ENCODE results near the gene CCBE1.

CCBE1 gene

DNA sequence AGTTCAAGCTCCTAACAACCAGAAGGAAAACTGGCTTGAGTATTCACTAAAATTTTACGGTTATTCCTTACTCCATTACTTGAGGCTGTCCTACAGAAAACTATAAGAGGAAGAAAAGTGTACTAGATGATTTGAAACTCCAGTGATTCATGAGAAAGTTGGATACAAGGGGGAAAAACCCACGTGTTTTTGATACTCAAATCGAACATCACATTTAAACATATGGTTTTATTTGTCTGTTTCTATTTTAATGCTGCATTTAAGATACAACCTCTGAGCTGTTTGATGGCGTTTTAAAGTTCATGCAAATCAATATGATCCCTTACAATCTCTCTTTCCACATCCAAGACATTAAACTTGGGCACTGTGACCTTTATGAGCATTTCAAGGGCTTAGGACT is 213.1 kb downstream of the CCBE1 start:
- no peak for DNase-seq

DNA sequence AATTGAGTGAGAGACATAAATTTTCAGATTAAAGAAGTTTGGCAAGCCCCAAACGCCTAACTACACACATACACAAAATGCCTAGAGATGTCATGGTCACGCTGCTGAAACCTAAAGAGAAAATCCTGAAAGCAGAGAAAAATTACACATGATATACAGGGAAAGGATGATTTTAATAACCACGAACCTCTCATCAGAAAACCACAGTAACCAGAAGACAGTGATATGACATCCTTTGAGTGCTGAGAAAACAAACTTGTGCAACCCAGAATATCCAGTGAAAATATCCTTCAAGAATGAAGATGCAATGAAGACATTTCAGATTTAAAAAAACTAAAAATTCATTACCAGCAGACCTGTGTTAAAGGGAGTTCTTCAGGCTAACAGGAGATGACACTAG is 215.8 kb downstream of the CCBE1 start:
- no peak for DNase-seq

DNA sequence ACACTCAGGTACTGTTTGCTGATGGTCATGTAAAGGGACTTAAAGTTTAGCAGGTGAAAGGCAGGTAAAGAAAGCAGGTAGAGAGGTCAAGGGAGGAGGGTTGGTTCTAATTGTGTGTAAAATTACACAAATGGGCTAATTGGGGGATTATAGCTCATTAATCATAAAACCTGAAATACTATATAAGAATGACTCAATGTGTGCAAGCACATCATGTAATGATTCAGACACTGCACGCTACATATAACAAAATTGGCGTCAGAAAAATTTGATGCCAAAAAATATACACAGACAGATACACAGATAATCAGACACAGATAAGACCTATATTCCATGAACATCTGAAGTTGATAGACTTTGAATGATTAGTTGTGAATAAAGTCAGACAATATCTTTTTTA is 217.4 kb downstream of the CCBE1 start:
- DNase-seq, result no peak

DNA sequence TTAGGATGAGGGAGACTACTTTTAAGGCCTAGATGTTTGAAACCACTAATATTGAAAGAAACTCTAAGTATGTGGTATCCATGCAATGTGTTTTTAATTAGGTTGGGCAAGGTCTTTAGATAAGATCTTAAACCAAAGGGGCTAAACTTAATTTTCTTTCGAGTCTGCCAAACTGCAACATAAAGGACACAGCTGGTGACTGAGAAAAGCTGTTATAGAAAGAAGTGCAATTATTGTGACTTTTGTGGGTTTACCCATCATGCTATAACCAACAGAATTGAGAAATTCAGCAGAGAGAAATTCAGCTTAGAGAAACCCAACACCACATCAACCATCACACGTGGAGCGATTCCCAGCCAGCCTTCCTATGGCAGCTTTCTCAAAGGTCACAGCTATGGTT is 218.6 kb downstream of the CCBE1 start:
- no peak for DNase-seq

GRCh38 chr18:59477849-59478248 is 219.4 kb downstream of the CCBE1 start:
- DNase-seq, result no peak

DNA sequence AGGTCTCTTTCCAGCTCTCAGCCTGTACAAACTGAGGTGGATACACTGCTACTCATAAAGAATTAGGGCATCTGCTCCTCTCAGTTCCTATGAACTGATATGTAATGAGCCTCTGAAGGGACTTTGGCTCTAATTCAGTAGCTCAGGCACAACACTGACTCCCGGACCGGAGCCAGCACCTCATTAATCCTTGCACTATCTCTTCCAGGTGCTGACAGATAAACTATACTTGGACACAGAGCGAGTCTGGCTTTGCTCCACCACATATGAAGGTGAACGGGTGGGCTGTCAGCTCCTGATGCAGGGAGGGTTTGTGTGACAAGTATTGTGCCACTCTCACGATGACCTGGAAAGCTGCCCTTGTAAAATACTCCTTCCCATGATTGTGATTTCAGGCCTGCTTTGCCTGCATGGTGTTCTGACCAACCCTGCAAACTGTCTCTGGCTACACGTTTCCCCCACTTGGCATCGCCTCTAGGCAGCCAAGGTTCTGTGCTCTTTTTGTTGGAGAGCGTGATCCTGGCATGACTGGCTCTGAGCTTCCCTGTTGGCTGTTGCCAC is 226.6 kb downstream of the CCBE1 start:
- no peak for DNase-seq

- no peak for DNase-seq
Measured at GRCh38 chr18:59469463-59470180, 227.6 kb downstream of the CCBE1 start.

DNA sequence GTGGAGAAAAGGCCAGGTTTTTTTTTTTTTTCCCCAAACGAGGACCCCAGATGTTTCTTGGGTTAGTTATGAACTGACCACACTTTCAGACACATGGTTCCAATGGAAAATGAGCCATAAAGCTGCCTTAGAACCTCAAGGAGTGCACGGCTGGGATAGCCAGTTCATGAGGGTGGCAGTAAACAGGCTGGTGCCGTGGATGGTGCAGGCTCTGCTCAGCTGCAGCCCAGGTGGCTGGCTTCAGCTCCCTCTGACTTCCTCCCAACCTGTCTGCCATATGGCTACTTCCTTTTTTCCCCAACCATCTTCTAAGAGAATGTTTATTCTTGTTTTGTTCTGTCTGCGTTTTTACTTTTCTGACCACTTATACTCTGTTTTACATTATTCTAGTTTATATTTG is 228.4 kb downstream of the CCBE1 start:
- no peak for DNase-seq

DNA sequence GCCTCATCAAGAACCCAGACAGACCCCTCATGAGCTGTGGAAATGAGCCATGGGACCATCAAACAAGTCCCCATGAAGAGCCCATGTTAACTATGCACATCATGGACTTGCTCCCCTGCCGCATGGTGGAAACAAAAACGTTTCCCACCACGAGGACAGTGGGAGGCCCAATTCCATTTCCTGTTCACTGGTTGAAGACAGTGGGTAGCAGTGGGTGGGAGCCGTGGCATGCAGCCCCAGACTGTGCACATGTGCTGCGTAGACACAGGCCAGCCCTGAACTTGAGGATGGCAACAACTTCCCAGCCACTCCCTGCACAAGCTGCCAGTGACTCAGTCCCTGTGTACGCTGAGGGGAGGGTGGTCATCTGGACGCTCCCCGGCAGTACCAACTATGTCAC is 229.7 kb downstream of the CCBE1 start:
- DNase-seq, result no peak

GRCh38 chr18:59466980-59467379 is 230.2 kb downstream of the CCBE1 start:
- no peak for DNase-seq

DNA sequence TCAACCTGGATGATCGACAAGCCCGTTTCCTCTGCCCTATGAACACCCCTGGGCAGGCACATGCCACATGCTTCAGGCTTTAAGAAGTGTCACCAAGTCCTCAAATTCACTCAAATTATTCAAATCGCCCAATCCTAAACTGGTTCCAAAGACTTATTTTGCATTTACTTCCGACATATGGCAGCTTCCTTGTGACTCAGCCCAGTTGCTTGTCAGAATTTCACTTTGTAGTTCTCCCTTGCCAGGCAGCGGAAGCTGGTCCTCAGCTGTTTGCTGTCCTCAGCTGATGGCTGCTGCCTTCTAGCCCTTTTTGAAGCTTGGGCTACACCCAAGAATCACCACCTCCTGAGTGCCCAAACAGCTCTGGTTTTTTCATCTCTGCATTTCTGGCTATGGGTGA is 232.7 kb downstream of the CCBE1 start:
- no peak for DNase-seq

DNA sequence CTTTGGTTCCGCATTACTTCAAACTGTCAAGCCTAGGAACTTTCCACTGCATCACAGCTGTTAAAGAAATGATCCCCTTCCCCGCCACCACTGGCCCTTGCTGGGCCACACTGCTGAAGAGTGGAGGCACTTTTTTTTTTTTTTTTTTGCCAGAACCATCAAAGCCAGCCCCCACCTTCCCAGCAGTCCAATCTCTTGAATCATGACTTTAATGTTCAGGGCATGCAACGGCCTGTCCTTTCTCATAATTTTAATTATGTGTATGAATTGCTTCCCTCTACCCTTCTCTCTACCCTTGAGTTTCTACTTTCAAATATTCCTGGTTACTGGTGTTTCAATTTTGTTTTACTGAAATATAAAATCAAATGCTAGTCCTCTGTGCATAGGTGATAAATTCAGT is 236.1 kb downstream of the CCBE1 start:
- no peak for DNase-seq

- DNase-seq, result no peak
Measured at GRCh38 chr18:59460072-59460420, 237.2 kb downstream of the CCBE1 start.

DNA sequence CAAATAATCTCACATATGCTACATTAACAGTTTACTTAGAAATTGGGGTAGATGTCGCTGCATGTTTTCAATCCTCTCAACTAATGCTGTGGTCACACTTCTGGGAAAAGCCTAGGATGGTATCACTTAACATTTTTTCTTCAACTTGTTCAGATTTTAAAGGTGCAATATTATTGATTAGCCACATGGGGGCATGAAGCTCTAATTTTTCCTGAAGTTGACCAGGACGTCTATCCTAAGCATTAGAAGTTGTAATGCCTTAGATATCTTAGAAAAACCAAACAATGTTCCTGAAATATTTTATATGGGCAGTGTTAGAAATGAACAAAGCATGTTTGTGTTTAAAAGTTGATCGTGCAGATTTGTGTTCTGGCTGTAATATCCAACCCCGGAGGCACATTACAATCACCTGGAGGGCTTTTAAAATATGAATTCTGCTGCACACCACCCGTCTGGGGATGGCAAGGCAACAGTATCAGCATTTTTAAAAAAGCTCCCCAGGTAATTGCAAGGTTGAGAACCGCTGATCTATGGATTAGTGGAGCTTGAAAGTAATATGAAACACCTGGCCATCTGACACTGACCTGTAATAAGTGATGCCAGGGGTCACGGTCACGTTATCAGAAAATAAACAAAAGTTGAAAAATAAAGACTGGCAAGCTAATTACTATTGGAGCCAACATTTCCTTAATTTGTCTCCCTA is 237.7 kb downstream of the CCBE1 start:
- DNase-seq, result peak in 1 of 2 donors; percentile 2

DNA sequence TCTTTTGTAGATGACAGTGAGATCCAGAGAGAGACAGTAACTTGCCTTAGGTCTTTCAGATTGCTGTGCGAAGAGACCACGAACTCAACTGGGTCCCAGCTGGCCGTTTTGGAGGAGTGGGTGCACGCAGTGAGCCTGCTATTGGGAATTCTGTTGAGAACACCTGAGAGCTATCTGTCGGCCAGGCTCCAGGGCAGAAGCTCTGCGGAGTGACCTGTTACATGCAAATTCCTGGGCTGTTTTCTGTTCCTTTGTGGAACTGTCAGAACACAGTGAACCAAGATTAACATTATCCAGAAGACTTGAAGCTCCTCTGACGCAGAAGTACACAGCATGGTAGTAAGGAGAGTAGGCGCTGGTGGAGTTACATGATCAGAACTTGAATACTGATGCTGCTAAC is 238.6 kb downstream of the CCBE1 start:
- no peak for DNase-seq

- DNase-seq, result no peak
Measured at GRCh38 chr18:59456657-59457056, 240.6 kb downstream of the CCBE1 start.

- no peak for DNase-seq
Measured at GRCh38 chr18:59455728-59456276, 241.4 kb downstream of the CCBE1 start.

GRCh38 chr18:59454909-59455727 is 242.1 kb downstream of the CCBE1 start:
- DNase-seq, result no peak

DNA sequence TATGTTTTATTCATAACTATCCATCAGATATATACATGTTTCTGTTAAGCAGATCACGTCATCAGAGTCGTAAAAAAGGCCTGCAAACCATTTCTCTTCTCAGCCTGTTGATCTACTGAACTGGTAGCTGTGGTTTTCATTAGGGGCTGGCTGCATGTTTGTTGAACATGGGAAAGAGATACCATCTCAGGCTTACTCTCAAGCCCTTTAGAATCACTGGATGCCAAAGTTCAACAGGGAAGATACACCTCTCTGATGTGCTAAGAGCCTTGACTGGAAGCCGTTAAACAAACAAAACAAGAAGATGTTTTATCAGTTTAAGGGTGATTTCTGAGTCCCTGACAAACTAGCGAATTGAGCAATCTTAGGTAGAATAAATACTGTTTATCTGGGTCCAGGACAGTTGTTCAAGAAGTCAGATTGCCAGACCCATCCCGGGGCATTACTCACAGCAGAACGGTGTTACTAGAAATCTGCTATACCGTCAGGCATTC is 243.7 kb downstream of the CCBE1 start:
- no peak for DNase-seq

DNA sequence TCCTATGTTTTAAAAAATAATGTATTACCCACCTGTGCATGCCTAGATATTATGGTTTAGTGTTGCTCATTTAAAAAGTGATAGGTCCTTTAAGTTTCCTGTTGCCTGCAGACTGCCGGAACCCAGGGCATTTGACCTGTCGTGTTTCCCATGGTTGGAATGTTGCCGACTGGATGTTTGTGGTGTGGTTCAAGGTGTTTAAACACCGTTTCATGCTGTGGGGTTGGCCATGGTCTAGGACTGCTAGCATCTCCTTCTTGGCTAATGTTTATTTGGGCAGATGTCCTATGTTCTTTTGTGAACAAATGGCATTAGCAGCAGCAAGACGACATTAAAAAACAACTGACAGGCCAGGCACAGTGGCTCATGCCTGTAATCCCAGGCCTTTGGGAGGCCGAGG is 245.3 kb downstream of the CCBE1 start:
- no peak for DNase-seq

DNA sequence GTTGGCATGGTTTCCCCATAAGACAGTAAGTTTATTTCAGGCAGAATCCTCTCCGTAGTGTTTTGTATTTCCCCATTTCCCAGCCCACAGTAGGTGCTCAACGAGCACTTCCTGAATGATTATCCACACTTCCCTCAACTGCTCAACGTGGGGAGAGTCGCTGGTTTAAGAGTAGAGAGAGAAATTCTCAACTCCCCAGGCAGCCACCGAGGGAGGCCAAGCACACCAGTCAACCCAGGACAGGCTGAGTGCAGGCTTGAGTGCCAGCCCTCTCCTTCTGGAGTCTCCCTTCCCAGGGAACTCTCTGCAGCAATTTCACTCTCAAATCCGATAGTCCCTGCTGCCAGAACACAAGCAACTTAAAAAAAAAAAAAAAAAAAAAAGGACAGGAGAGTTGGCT is 246.2 kb downstream of the CCBE1 start:
- no peak for DNase-seq

GRCh38 chr18:59448546-59448945 is 248.7 kb downstream of the CCBE1 start:
- no peak for DNase-seq

GRCh38 chr18:59446012-59446411 is 251.2 kb downstream of the CCBE1 start:
- no peak for DNase-seq

All from inflammatory macrophage (primary cell).